B cell (primary cell): Measurements from ENCODE around the gene NANS. TPM values are rescaled to one million over a fixed set of nuclear protein-coding genes. Genes with fewer than 3 reads are reported as not detected.

Experiments
- ATAC-seq: fragments of 200-7000 bp; cut with Tn5 transposase; one replicate; pipeline ENCODE4 v1.10.0; 2021; ENCODE audit warnings: low read depth, mild to moderate bottlenecking, moderate number of reproducible peaks, moderate library complexity
- CTCF ChIA-PET: fragments of 350-600 bp; sonication (Branson Sonifier 250); formaldehyde crosslinking; loops from one replicate; lab custom pipeline; 2021; ENCODE audit warnings: antibody characterized with exemption, inconsistent platforms; lab: Charles Lee
- POLR2A ChIA-PET: fragments of 350-600 bp; sonication (Branson Sonifier 250); formaldehyde crosslinking; loops from one replicate; lab custom pipeline; 2021; ENCODE audit warnings: antibody characterized with exemption; lab: Charles Lee
- DNase-seq: peaks from one replicate; pipeline ENCODE4 v3.0.0; 2013
- H2AFZ ChIP-seq: 2 replicates; pipeline ENCODE4 v1.6.1; 2012; ENCODE audit warnings: mild to moderate bottlenecking, low read depth, low read length; ENCODE audit not compliant: insufficient read depth, poor library complexity, severe bottlenecking
- H3K27ac ChIP-seq, 2 donors: 1 replicate in 1 of 2; 2 replicates in 1 of 2; pipeline ENCODE4 v1.5.1; 2012 to 2013; ENCODE audit warnings: low read length in 2 of 2, mild to moderate bottlenecking in 2 of 2, moderate library complexity in 1 of 2
- H3K27me3 ChIP-seq, 4 experiments: fragments of 200-600 bp in 1 of 4; sonication (generic) in 1 of 4; replicated peaks in 1 of 4; 1 replicate in 2 of 4; 2 replicates in 2 of 4; pipeline versions ENCODE4 v1.6.1 to v1.7.0; 2013 to 2016; ENCODE audit warnings: low read length in 3 of 4, mild to moderate bottlenecking in 2 of 4, mixed read lengths in 1 of 4, moderate library complexity in 1 of 4; ENCODE audit not compliant: insufficient read depth in 4 of 4, control insufficient read depth in 3 of 4; ENCODE audit errors: control extremely low read depth in 1 of 4
- H3K36me3 ChIP-seq, 2 experiments: replicated peaks in 1 of 2; 1 replicate in 1 of 2; 2 replicates in 1 of 2; pipeline versions ENCODE4 v1.6.1 to v1.7.1; 2013; ENCODE audit warnings: low read length in 1 of 2; ENCODE audit not compliant: insufficient read depth in 2 of 2, control insufficient read depth in 1 of 2; ENCODE audit errors: control extremely low read depth in 1 of 2, extremely low read depth in 1 of 2
- H3K4me1 ChIP-seq, 2 donors: fragments of 200-600 bp in 1 of 2; sonication (generic) in 1 of 2; 1 replicate in 1 of 2; 2 replicates in 1 of 2; pipeline versions ENCODE4 v1.5.1 to v1.6.1; 2013 to 2017; ENCODE audit warnings: low read length in 2 of 2; ENCODE audit not compliant: control insufficient read depth in 2 of 2, insufficient read depth in 2 of 2
- H3K4me2 ChIP-seq: replicated peaks from 2 replicates; pipeline ENCODE3; 2012; ENCODE audit warnings: mild to moderate bottlenecking, low read depth, low read length; ENCODE audit not compliant: poor library complexity, severe bottlenecking
- H3K4me3 ChIP-seq, 5 experiments: fragments of 200-600 bp in 1 of 5; sonication (generic) in 1 of 5; 1 replicate in 3 of 5; 2 replicates in 2 of 5; pipeline versions ENCODE4 v1.5.1 to v1.7.0; 2011 to 2016; ENCODE audit warnings: low read length in 4 of 5, mild to moderate bottlenecking in 4 of 5, low read depth in 2 of 5, control low read depth in 1 of 5, moderate library complexity in 1 of 5; ENCODE audit not compliant: insufficient read depth in 1 of 5; ENCODE audit errors: control extremely low read depth in 1 of 5, extremely low read depth in 1 of 5
- H3K79me2 ChIP-seq: fragments of 200-600 bp; sonication (generic); one replicate; pipeline ENCODE4 v1.6.0; 2016; ENCODE audit warnings: low read length; ENCODE audit not compliant: control insufficient read depth, insufficient read depth
- H3K9ac ChIP-seq: fragments of 200-600 bp; sonication (generic); 2 replicates; pipeline ENCODE4 v1.6.1; 2017; ENCODE audit warnings: mild to moderate bottlenecking, low read length, moderate library complexity
- H3K9me3 ChIP-seq, 3 donors: one replicate each; pipeline versions ENCODE4 v1.6.1 to v1.7.1; 2013; ENCODE audit warnings: low read length in 2 of 3; ENCODE audit not compliant: control insufficient read depth in 2 of 3, insufficient read depth in 1 of 3; ENCODE audit errors: control extremely low read depth in 1 of 3
- H4K20me1 ChIP-seq: 2 replicates; pipeline ENCODE4 v1.6.0; 2012; ENCODE audit warnings: mild to moderate bottlenecking, low read length; ENCODE audit not compliant: insufficient read depth, control insufficient read depth, poor library complexity, severe bottlenecking
- H3K27ac Mint-ChIP-seq: one replicate; pipeline ENCODE4 v1.8.0; 2021; ENCODE audit warnings: mixed read lengths
- H3K27me3 Mint-ChIP-seq: one replicate; pipeline ENCODE4 v1.8.0; 2021; ENCODE audit warnings: mixed read lengths
- H3K4me1 Mint-ChIP-seq: one replicate; pipeline ENCODE4 v1.8.0; 2021; ENCODE audit warnings: mixed read lengths
- H3K4me3 Mint-ChIP-seq: one replicate; pipeline ENCODE4 v1.8.0; 2021; ENCODE audit warnings: mixed read lengths
- H3K9me3 Mint-ChIP-seq: one replicate; pipeline ENCODE4 v1.8.0; 2022; ENCODE audit warnings: mixed read lengths; ENCODE audit not compliant: insufficient read depth
- EZH2 ChIP-seq: IDR thresholded peaks from 2 replicates; pipeline ENCODE4 v1.6.1; 2012; ENCODE audit warnings: borderline replicate concordance, low read depth, mild to moderate bottlenecking, moderate library complexity, low read length; ENCODE audit not compliant: insufficient read depth, poor library complexity, severe bottlenecking
- WGBS: methylation state at CpG from one replicate; pipeline ENCODE4 v1.1.5; 2013; ENCODE audit warnings: missing lambda C conversion rate; ENCODE audit not compliant: insufficient coverage; 5-methylcytosine and 5-hydroxymethylcytosine counted together
- intact Hi-C: fragments of 100-400 bp; cut with micrococcal nuclease; formaldehyde crosslinking; loops from one replicate; pipeline ENCODE4 v1.10.0; 2022
- polyA plus RNA-seq: library from polyadenylated mRNA; depleted of rRNA; stranded (reverse); fragments of >200 nt; gene quantifications from 2 replicates; pipeline ENCODE4 v1.2.3, GENCODE V29; 2012
- total RNA-seq, 2 donors: library from RNA; stranded (reverse); fragments of 120-200 nt in 1 of 2; gene quantifications; 1 replicate in 1 of 2; 2 replicates in 1 of 2; pipeline versions ENCODE4 v1.2.3 to v1.2.4, GENCODE V29; 2013 to 2022
- TF ChIP-seq, protein P1 (sequence below): fragments of 200-600 bp; IDR thresholded peaks from one replicate; pipeline ENCODE4 v1.8.0; 2022; ENCODE audit warnings: antibody characterized with exemption, mild to moderate bottlenecking

Gene NANS
- total and polyA plus RNA-seq, 2 donors (not counting 1 experiment from before 2014, with no cell fraction given), result 14.2 to 14.9 TPM

DNA sequence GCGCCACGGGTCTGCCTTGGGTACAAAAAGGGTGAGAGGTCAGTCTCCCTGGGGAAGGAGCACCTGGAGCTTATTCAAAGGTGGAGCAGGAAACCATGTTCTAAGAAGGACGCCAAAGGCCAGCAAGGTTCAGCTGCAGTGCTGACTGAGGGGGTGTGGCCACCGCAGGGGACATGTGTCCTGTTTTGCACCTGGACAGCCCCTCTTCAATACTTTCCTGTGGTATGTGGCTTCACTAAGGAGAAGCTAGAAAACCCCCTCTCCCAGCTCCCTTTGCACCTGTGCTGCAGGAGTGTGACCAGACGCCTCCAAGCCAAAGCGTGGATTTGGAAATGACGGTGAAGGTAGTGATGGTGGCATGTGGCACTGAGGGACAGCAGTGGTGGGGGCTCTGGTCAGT, 38.9 kb downstream of the NANS start:
- ChIA-PET CTCF (interaction anchor here (1.4 kb wide), 1 partner anchor 171 kb away, joined by 3 read pairs; no protein-coding TSS in a partner anchor), POLR2A (no interaction called here)
- Histone ChIP-seq H3K36me3 (peaks cover 0 to 20% of the 10 kb centered on the region in 2 experiments), H3K9ac (no peak overlapping the region), H3K9me3 (no peaks in the 10 kb centered on the region), H3K4me3 (no peak overlapping the region), H3K4me2 (no peak overlapping the region), H4K20me1 (no peaks in the 10 kb centered on the region), H3K27ac (no peak overlapping the region), H3K27me3 (no peaks in the 10 kb centered on the region), H3K4me1 (peaks cover 26 to 27% of the 10 kb centered on the region in 2 donors), H2AFZ (no peak overlapping the region), H3K79me2 (peaks cover 38% of the 10 kb centered on the region)
- Mint-ChIP-seq H3K27me3 (no peaks in the 10 kb centered on the region), H3K4me1 (peaks cover 28% of the 10 kb centered on the region), H3K27ac (no peak overlapping the region), H3K4me3 (no peak overlapping the region), H3K9me3 (no peaks in the 10 kb centered on the region)
- WGBS, result 97% methylated on average over 5 of the region's 7 CpGs
- no peak for ATAC-seq
- intact Hi-C loops, result no loop called here
- no peak for DNase-seq
- TF ChIP-seq EZH2, result no peak
- TF ChIP-seq, protein P1, sequence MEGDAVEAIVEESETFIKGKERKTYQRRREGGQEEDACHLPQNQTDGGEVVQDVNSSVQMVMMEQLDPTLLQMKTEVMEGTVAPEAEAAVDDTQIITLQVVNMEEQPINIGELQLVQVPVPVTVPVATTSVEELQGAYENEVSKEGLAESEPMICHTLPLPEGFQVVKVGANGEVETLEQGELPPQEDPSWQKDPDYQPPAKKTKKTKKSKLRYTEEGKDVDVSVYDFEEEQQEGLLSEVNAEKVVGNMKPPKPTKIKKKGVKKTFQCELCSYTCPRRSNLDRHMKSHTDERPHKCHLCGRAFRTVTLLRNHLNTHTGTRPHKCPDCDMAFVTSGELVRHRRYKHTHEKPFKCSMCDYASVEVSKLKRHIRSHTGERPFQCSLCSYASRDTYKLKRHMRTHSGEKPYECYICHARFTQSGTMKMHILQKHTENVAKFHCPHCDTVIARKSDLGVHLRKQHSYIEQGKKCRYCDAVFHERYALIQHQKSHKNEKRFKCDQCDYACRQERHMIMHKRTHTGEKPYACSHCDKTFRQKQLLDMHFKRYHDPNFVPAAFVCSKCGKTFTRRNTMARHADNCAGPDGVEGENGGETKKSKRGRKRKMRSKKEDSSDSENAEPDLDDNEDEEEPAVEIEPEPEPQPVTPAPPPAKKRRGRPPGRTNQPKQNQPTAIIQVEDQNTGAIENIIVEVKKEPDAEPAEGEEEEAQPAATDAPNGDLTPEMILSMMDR, result no peak

DNA sequence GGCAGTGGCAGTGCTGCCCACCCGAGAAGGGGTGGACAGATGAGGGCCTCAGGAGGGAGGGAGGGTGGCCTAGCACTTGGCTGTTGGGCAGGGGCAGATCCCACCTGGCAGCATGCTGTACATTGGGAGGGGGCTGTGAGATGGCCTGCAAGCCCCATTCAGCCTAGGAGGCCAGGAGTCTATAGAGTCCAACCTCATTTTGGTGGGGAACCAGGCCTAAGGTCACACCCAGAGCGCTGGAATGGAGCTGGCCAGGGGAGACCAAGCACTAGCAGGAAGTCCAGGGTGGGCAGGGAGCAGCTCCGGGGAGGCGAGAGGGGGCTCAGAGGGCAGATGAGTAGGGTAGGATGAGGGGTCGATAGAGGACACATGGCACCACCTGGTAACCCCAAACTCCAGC, 39.6 kb downstream of the NANS start:
- no peak overlapping the region for H3K4me3 ChIP-seq
- TF ChIP-seq, protein P1, result no peak
- no peak for TF ChIP-seq EZH2
- ATAC-seq (no peak), DNase-seq (no peak)
- H3K4me1 Mint-ChIP-seq, result peaks cover 33% of the 10 kb centered on the region
- H3K4me3 Mint-ChIP-seq, result no peak overlapping the region
- H3K4me2 ChIP-seq, result no peak overlapping the region
- H3K36me3 ChIP-seq, result peaks cover 0 to 20% of the 10 kb centered on the region in 2 experiments
- no peak overlapping the region for H3K27ac ChIP-seq
- H3K9me3 Mint-ChIP-seq, result no peaks in the 10 kb centered on the region
- H3K79me2 ChIP-seq, result peaks cover 38% of the 10 kb centered on the region
- WGBS, result 98% methylated on average over 4 of the region's 5 CpGs
- H3K27ac Mint-ChIP-seq, result no peak overlapping the region
- intact Hi-C loops, result no loop called here
- H3K9me3 ChIP-seq, result no peaks in the 10 kb centered on the region
- no peaks in the 10 kb centered on the region for H3K27me3 ChIP-seq
- H3K27me3 Mint-ChIP-seq, result no peaks in the 10 kb centered on the region
- no peaks in the 10 kb centered on the region for H4K20me1 ChIP-seq
- no peak overlapping the region for H2AFZ ChIP-seq
- H3K9ac ChIP-seq, result no peak overlapping the region
- ChIA-PET POLR2A (no interaction called here), CTCF (interaction anchor here (1.4 to 2.3 kb wide), 2 partner anchors 120 to 172 kb away, joined by 3 to 6 read pairs; no protein-coding TSS in a partner anchor)
- H3K4me1 ChIP-seq, result peaks cover 29 to 30% of the 10 kb centered on the region in 2 donors
